Neutrophil (primary cell): Measurements from ENCODE around the gene ATG9B.
"Not testable (repeated sequence)": the region's sequence is repeated elsewhere in the genome, so short reads cannot be mapped to it uniquely, and the experiment has no call there.

ENCODE experiments used
- H3K27ac ChIP-seq: fragments of 200-600 bp; sonication (generic); 2 replicates; pipeline ENCODE4 v1.5.1; 2016; ENCODE audit warnings: mild to moderate bottlenecking, moderate library complexity
- H3K27me3 ChIP-seq: fragments of 200-600 bp; sonication (generic); 2 replicates; pipeline ENCODE4 v1.6.0; 2016; ENCODE audit warnings: mild to moderate bottlenecking
- H3K36me3 ChIP-seq: fragments of 200-600 bp; sonication (generic); 2 replicates; pipeline ENCODE4 v1.5.1; 2017
- H3K4me1 ChIP-seq, 2 experiments: fragments of 200-600 bp in 1 of 2; sonication (generic) in 1 of 2; 1 replicate in 1 of 2; 2 replicates in 1 of 2; pipeline versions ENCODE4 v1.5.1 to v1.6.1; 2013 to 2016; ENCODE audit warnings: low read depth in 1 of 2, low read length in 1 of 2, mild to moderate bottlenecking in 1 of 2, moderate library complexity in 1 of 2; ENCODE audit not compliant: control insufficient read depth in 1 of 2, insufficient read depth in 1 of 2
- H3K4me3 ChIP-seq, 2 experiments: fragments of 200-600 bp in 1 of 2; sonication (generic) in 1 of 2; 1 replicate in 1 of 2; 2 replicates in 1 of 2; pipeline ENCODE4 v1.5.1; 2013 to 2016; ENCODE audit warnings: low read depth in 1 of 2, low read length in 1 of 2, mild to moderate bottlenecking in 1 of 2, moderate library complexity in 1 of 2
- H3K9me3 ChIP-seq: fragments of 200-600 bp; sonication (generic); 2 replicates; pipeline ENCODE4 v1.5.1; 2016
- CTCF ChIP-seq: fragments of 200-600 bp; sonication (generic); IDR thresholded peaks from 2 replicates; pipeline ENCODE4 v1.5.1; 2016; ENCODE audit warnings: antibody characterized with exemption

ATG9B gene

GRCh38 chr7:151045262-151045661, 21.0 kb upstream of the ATG9B start:
- Histone ChIP-seq H3K4me3 (no peak overlapping the region), H3K27me3 (peaks cover 16% of the 10 kb centered on the region), H3K9me3 (no peaks in the 10 kb centered on the region), H3K27ac (no peak overlapping the region), H3K36me3 (peaks cover 18% of the 10 kb centered on the region), H3K4me1 (no peaks in the 10 kb centered on the region)
- no peak for TF ChIP-seq CTCF

- Histone ChIP-seq H3K9me3 (no peaks in the 10 kb centered on the region), H3K4me3 (no peak overlapping the region), H3K36me3 (peaks cover 18% of the 10 kb centered on the region), H3K27ac (no peak overlapping the region), H3K4me1 (no peaks in the 10 kb centered on the region), H3K27me3 (peaks cover 3% of the 10 kb centered on the region)
- no peak for TF ChIP-seq CTCF
These were observed 19.7 kb upstream of the ATG9B start for GRCh38 chr7:151043959-151044358.

- not testable (repeated sequence) for H3K4me3 ChIP-seq, H3K27ac ChIP-seq, H3K27me3 ChIP-seq, H3K4me1 ChIP-seq, H3K9me3 ChIP-seq
- peaks cover 18% of the 10 kb centered on the region for H3K36me3 ChIP-seq
These were observed 19.2 kb upstream of the ATG9B start for GRCh38 chr7:151043449-151043848.

- TF ChIP-seq CTCF: no peak
- Histone ChIP-seq H3K9me3 (no peaks in the 10 kb centered on the region), H3K36me3 (peaks cover 33% of the 10 kb centered on the region), H3K27me3 (no peaks in the 10 kb centered on the region), H3K4me3 (no peak overlapping the region), H3K4me1 (no peaks in the 10 kb centered on the region), H3K27ac (no peak overlapping the region)
These were observed 16.5 kb upstream of the ATG9B start for GRCh38 chr7:151040616-151041375.

- no peak overlapping the region for H3K4me3 ChIP-seq
- no peaks in the 10 kb centered on the region for H3K9me3 ChIP-seq
- H3K27me3 ChIP-seq: no peaks in the 10 kb centered on the region
- no peak for TF ChIP-seq CTCF
- H3K27ac ChIP-seq: no peak overlapping the region
- peaks cover 33% of the 10 kb centered on the region for H3K36me3 ChIP-seq
- no peaks in the 10 kb centered on the region for H3K4me1 ChIP-seq
These were observed 15.7 kb upstream of the ATG9B start for GRCh38 chr7:151039850-151040548.
